SK-N-SH (cell line): ENCODE results near the gene HHAT. TPM values are rescaled to one million over a fixed set of nuclear protein-coding genes. Genes with fewer than 3 reads are reported as not detected.

Source experiments
- CTCF ChIA-PET: fragments of 300-600, 350-600 bp; formaldehyde crosslinking; extraction: SDS; loops from one replicate; lab custom pipeline; 2021; lab: Yijun Ruan, JAX
- POLR2A ChIA-PET: fragments of 350-600 bp; sonication (Branson Sonifier 250); formaldehyde crosslinking; extraction: SDS; loops from one replicate; lab custom pipeline; 2020; ENCODE audit warnings: antibody characterized with exemption, inconsistent platforms; lab: Yijun Ruan, JAX
- DNase-seq: peaks from one replicate; pipeline ENCODE4 v3.0.0; 2012
- H2AFZ ChIP-seq: fragments of 200-600 bp; sonication (generic); 2 replicates; pipeline ENCODE4 v1.8.1; 2016; ENCODE audit warnings: antibody characterized with exemption, mild to moderate bottlenecking, low read depth
- H3F3A ChIP-seq: fragments of 200-600 bp; sonication (generic); replicated peaks from 2 replicates; pipeline ENCODE3; 2016; ENCODE audit warnings: antibody characterized with exemption, mild to moderate bottlenecking; ENCODE audit not compliant: insufficient read depth
- H3K27ac ChIP-seq, 2 experiments: fragments of 200-500 bp in 1 of 2; fragments of 200-600 bp in 1 of 2; sonication (Bioruptor generic) in 1 of 2; sonication (generic), shearing (Covaris generic) in 1 of 2; 2 replicates each; pipeline versions ENCODE4 v1.5.1 to v1.6.1; 2014 to 2016; ENCODE audit warnings: low read depth in 2 of 2, inconsistent platforms in 1 of 2, low read length in 1 of 2, mild to moderate bottlenecking in 1 of 2, mixed read lengths in 1 of 2
- H3K27me3 ChIP-seq: fragments of 200-600 bp; sonication (generic), shearing (Covaris generic); 2 replicates; pipeline ENCODE4 v1.6.1; 2016; ENCODE audit warnings: mixed run types; ENCODE audit not compliant: insufficient read depth
- H3K36me3 ChIP-seq, 2 experiments: fragments of 200-500 bp in 1 of 2; fragments of 200-600 bp in 1 of 2; sonication (Bioruptor generic) in 1 of 2; sonication (generic) in 1 of 2; replicated peaks in 1 of 2; 2 replicates each; pipeline versions ENCODE3 to v1.5.1; 2014 to 2016; ENCODE audit warnings: low read length in 1 of 2, mild to moderate bottlenecking in 1 of 2; ENCODE audit not compliant: insufficient read depth in 2 of 2, control insufficient read depth in 1 of 2
- H3K4me1 ChIP-seq, 2 experiments: fragments of 200-500 bp in 1 of 2; fragments of 200-600 bp in 1 of 2; sonication (Bioruptor generic) in 1 of 2; sonication (generic), shearing (Covaris generic) in 1 of 2; 2 replicates each; pipeline versions ENCODE4 v1.5.1 to v1.6.1; 2014 to 2016; ENCODE audit warnings: low read depth in 1 of 2, low read length in 1 of 2, mixed run types in 1 of 2; ENCODE audit not compliant: insufficient read depth in 2 of 2, control insufficient read depth in 1 of 2
- H3K4me2 ChIP-seq: fragments of 200-600 bp; sonication (generic), shearing (Covaris generic); 2 replicates; pipeline ENCODE4 v1.6.1; 2017; ENCODE audit warnings: mixed run types
- H3K4me3 ChIP-seq, 2 experiments: fragments of 200-500 bp in 1 of 2; fragments of 200-600 bp in 1 of 2; sonication (Bioruptor generic) in 1 of 2; sonication (generic), shearing (Covaris generic) in 1 of 2; 2 replicates each; pipeline versions ENCODE4 v1.5.1 to v1.8.1; 2014 to 2016; ENCODE audit warnings: low read depth in 2 of 2, inconsistent platforms in 1 of 2, low read length in 1 of 2, mild to moderate bottlenecking in 1 of 2, mixed read lengths in 1 of 2, moderate library complexity in 1 of 2
- H3K79me2 ChIP-seq: fragments of 200-600 bp; sonication (generic); 2 replicates; pipeline ENCODE4 v1.8.1; 2017; ENCODE audit warnings: mild to moderate bottlenecking; ENCODE audit not compliant: insufficient read depth
- H3K9ac ChIP-seq: fragments of 200-600 bp; sonication (generic); 2 replicates; pipeline ENCODE4 v1.6.1; 2017; ENCODE audit warnings: mixed run types
- H3K9me2 ChIP-seq: fragments of 200-600 bp; sonication (generic); 2 replicates; pipeline ENCODE4 v1.6.1; 2017; ENCODE audit warnings: mixed run types
- H3K9me3 ChIP-seq: fragments of 200-600 bp; sonication (generic); 2 replicates; pipeline ENCODE4 v1.6.1; 2017; ENCODE audit warnings: mixed run types, mild to moderate bottlenecking, moderate library complexity
- H4K20me1 ChIP-seq: fragments of 200-600 bp; sonication (generic); 2 replicates; pipeline ENCODE4 v1.6.1; 2017; ENCODE audit warnings: mild to moderate bottlenecking, mixed run types; ENCODE audit not compliant: insufficient read depth
- EP300 ChIP-seq, 2 experiments: IDR thresholded peaks; 2 replicates each; pipeline versions ENCODE4 v1.4.0 to v1.6.1; 2012; ENCODE audit warnings: borderline replicate concordance in 1 of 2, low read depth in 1 of 2, low read length in 1 of 2
- EZH2phosphoT487 ChIP-seq: fragments of 200-600 bp; sonication (generic); IDR thresholded peaks from 2 replicates; pipeline ENCODE4 v1.6.1; 2017; ENCODE audit warnings: low read depth, mixed run types, mild to moderate bottlenecking, antibody characterized with exemption, moderate library complexity, borderline replicate concordance
- FOSL2 ChIP-seq: IDR thresholded peaks from 2 replicates; pipeline ENCODE4 v1.4.0; 2012; ENCODE audit warnings: low read depth, mild to moderate bottlenecking, moderate library complexity, borderline replicate concordance
- MXI1 ChIP-seq: IDR thresholded peaks from 2 replicates; pipeline ENCODE4 v1.6.1; 2012; ENCODE audit warnings: mild to moderate bottlenecking, low read depth, low read length, improper control_type of control experiment
- NFIC ChIP-seq: IDR thresholded peaks from 2 replicates; pipeline ENCODE4 v1.4.0; 2012; ENCODE audit warnings: borderline replicate concordance
- REST ChIP-seq: IDR thresholded peaks from 2 replicates; pipeline ENCODE4 v1.6.1; 2012; ENCODE audit warnings: mild to moderate bottlenecking, low read depth, low read length, moderate library complexity
- RFX5 ChIP-seq: IDR thresholded peaks from 2 replicates; pipeline ENCODE4 v1.6.1; 2012; ENCODE audit warnings: mild to moderate bottlenecking, improper control_type of control experiment, low read length
- SMC3 ChIP-seq: IDR thresholded peaks from 2 replicates; pipeline ENCODE4 v1.6.1; 2012; ENCODE audit warnings: low read depth, low read length, improper control_type of control experiment
- TAF1 ChIP-seq: IDR thresholded peaks from 2 replicates; pipeline ENCODE4 v1.6.1; 2012; ENCODE audit warnings: low read depth, mild to moderate bottlenecking, low read length, moderate library complexity, borderline replicate concordance
- TEAD4 ChIP-seq: IDR thresholded peaks from 2 replicates; pipeline ENCODE4 v1.4.0; 2012; ENCODE audit warnings: mild to moderate bottlenecking, borderline replicate concordance; ENCODE audit not compliant: insufficient read depth
- USF1 ChIP-seq: IDR thresholded peaks from 2 replicates; pipeline ENCODE4 v1.4.0; 2012; ENCODE audit warnings: low read depth, borderline replicate concordance
- WGBS: methylation state at CpG from one replicate; pipeline ENCODE4 v1.1.6; 2017; ENCODE audit warnings: low lambda C conversion rate; 5-methylcytosine and 5-hydroxymethylcytosine counted together
- polyA plus RNA-seq, 3 experiments: library from polyadenylated mRNA; depleted of rRNA; stranded (reverse); fragments of >200 nt; gene quantifications; 2 replicates each; pipeline ENCODE4 v1.2.3, GENCODE V29; 2012

HHAT gene
- polyA plus RNA-seq, 1 of the 3 experiments (the other 2 are of a cell fraction), result 8.1 TPM

- no peaks in the 10 kb centered on the region for H4K20me1 ChIP-seq
- H3K9ac ChIP-seq, result no peak overlapping the region
- no peak overlapping the region for H2AFZ ChIP-seq
- H3K9me3 ChIP-seq, result no peaks in the 10 kb centered on the region
- no peaks in the 10 kb centered on the region for H3K36me3 ChIP-seq
- 84% methylated on average over 5 of the region's 5 CpGs for WGBS
- no peak overlapping the region for H3K4me3 ChIP-seq
- no peaks in the 10 kb centered on the region for H3K79me2 ChIP-seq
- no peaks in the 10 kb centered on the region for H3K27me3 ChIP-seq
- DNase-seq, result no peak
- CTCF ChIA-PET, result interaction anchor here (0.7 to 4.8 kb wide), 7 partner anchors 11 to 157 kb away, joined by 3 to 26 read pairs (median 3); no protein-coding TSS in a partner anchor
- H3F3A ChIP-seq, result no peaks in the 10 kb centered on the region
- H3K4me1 ChIP-seq, result peaks cover 0 to 14% of the 10 kb centered on the region in 2 experiments; a peak in 2 of 4 replicates
- no peak overlapping the region for H3K4me2 ChIP-seq
- H3K27ac ChIP-seq, result no peak overlapping the region
- TF ChIP-seq TEAD4, result no peak
- no peak for TF ChIP-seq EZH2phosphoT487
- no peak for TF ChIP-seq RFX5
- TF ChIP-seq REST, result no peak
- TF ChIP-seq EP300 (IDR thresholded peaks at IDR 0.05; ENCODE audit: borderline replicate concordance in 1 of 2, low read depth in 1 of 2, low read length in 1 of 2), result no peak
- no peak for TF ChIP-seq MXI1
- TF ChIP-seq SMC3, result no peak
- no peak for TF ChIP-seq TAF1
- TF ChIP-seq FOSL2, result no peak
- no peak for TF ChIP-seq NFIC
- no peak for TF ChIP-seq USF1
- no peaks in the 10 kb centered on the region for H3K9me2 ChIP-seq
- POLR2A ChIA-PET, result no interaction called here
Measured at GRCh38 chr1:210299501-210299900, 29.2 kb upstream of the HHAT start.
